HG02981 (cell line): ENCODE measurements around the gene SYT5.
"Not testable (repeated sequence)": the region's sequence is repeated elsewhere in the genome, so short reads cannot be mapped to it uniquely, and the experiment has no call there.

Source experiments
- ATAC-seq: cut with Tn5 transposase; IDR thresholded peaks from one replicate; pipeline ENCODE4 v1.9.1; 2021; ENCODE audit warnings: mild to moderate bottlenecking, moderate library complexity; ENCODE audit not compliant: unreplicated experiment

The SYT5 gene

DNA sequence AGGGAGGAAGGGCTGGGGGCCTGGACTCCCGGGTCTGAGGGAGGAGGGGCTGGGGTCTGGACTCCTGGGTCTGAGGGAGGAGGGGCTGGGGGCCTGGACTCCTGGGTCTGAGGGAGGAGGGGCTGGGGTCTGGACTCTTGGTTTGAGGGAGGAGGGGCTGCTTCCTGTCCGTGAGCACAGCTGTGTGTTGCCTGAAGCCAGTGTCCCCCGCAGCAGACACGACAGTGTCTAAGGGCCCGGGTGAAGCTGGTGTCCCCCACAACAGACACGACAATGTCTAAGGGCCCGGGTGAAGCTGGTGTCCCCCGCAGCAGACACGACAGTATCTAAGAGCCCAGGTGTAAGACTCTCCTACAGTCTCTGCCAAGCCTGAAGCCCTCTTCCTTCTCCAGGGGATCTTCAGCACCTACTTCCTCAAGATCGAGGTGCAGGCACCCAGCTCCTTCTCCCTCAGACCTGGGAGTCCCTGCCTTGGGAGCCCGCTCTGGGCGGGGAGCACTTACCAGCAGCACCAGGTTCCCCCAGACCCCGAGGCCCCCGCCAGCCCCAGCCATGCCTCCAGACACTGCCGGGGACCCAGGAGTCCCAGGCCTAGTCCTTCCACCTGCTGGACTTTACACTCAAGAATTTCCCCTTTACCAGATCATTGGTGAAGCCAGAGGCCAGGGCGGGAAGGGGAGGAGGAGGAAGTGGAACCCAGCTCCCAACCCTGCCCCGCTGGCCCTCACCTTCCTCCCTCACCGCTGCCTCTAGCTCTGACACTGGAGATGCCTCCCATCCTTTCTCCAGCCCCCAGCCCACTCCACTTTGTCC, 29.0 kb upstream of the SYT5 start, which contains the start of gene PTPRH:
PTPRH (minus strand) TSS at position 622 of the 813 bp plus-strand sequence; CDS start at position 554, 68 bp downstream.
- no peak for ATAC-seq

DNA sequence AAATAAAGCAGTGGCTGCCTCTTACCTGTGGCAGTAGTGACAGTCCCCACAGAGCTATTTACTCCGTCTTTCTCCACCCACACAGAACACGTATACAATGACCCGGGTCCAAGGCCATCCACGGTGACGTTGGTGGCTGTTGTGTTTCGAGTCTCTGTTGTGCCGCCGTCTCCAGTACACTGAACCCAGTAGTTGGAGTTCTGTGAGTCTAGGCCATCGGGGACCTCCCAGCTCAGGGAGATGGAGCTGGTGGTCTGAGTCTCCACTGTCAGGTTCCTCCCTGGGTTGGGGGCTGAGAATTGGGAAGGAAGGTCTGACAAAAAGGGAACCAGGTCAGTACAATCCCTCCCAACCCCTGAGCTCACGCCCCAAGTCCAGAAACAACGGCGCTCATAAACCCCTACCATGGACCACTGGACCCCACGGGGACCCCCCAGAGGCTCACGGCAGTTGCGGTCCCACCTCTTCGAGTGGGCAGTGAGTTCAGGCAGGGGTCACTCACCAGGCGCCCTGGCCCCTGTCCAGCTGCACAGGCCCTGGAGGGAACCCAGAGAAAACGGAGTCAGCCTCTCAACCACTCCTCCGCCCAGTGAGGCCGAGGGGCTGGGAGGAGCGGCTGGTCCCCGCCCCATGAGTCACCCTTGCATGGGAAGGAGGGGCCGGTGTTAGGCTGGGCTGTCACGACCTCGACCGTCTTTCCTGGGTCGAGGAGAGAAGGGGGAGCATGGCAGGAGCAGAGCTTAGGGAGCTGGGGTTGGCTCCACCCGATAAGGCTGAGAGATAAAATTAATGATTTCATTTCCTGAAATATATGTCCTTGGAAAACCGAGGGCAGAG, 26.8 kb upstream of the SYT5 start:
- ATAC-seq, result no peak

DNA sequence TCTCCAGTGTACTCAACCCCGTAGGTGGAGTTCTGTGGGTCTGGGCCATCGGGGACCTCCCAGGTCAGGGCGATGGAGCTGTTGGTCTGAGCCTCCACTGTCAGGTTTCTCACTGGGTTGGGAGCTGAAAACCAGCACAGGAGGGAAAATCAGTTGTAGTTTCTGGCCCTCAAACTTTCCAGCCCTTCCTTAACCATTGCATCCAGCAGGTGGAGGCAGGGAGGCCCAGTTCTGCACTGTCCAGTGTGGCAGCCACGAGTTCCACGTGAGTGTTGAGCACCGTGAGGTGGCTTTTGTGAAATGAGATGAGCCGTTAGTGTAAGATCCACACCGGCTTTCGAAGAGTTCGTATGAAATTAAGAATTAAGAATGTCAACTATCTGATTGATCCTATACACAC, 22.1 kb upstream of the SYT5 start:
- ATAC-seq, result not testable (repeated sequence)

GRCh38 chr19:55199620-55200204, 19.6 kb upstream of the SYT5 start:
- ATAC-seq, result no peak

- no peak for ATAC-seq
These were observed 18.6 kb upstream of the SYT5 start for GRCh38 chr19:55198651-55199050.

GRCh38 chr19:55197528-55197927, 17.4 kb upstream of the SYT5 start:
- ATAC-seq, result no peak

GRCh38 chr19:55196803-55197202, 16.7 kb upstream of the SYT5 start:
- no peak for ATAC-seq

GRCh38 chr19:55193481-55193880, 13.4 kb upstream of the SYT5 start:
- no peak for ATAC-seq

- ATAC-seq, result no peak
These were observed 9.3 kb upstream of the SYT5 start for GRCh38 chr19:55189403-55189835.

DNA sequence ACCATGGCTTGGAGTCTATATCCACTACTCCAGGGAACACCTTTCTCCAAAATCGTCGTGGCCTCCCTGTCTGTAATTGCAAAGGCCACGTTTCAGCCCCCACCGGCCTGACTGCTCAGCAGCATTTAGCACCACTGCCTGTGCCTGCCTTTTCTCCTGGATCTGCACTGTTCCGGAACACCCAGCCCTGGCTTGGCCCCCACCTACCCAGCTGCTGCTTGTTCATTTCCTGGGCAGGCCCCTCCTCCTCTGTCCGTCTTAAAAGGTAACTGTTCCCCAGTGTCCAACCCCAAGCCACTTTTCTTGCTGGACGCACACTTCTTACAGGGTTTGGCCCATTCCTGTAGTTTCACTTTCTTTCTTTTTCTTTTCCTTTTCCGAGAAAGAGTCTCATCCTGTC, 8.5 kb upstream of the SYT5 start:
- no peak for ATAC-seq

- no peak for ATAC-seq
These were observed 6.0 kb upstream of the SYT5 start for GRCh38 chr19:55186080-55186479.

GRCh38 chr19:55181740-55182139, 1.7 kb upstream of the SYT5 start:
- no peak for ATAC-seq

GRCh38 chr19:55178781-55179599, 1.1 kb downstream of the SYT5 start:
- ATAC-seq, result peak; percentile 81

GRCh38 chr19:55176076-55176475, 4.0 kb downstream of the SYT5 start:
- no peak for ATAC-seq

GRCh38 chr19:55175117-55175867, 4.8 kb downstream of the SYT5 start:
- ATAC-seq, result no peak

GRCh38 chr19:55174425-55175116, 5.5 kb downstream of the SYT5 start:
- no peak for ATAC-seq

DNA sequence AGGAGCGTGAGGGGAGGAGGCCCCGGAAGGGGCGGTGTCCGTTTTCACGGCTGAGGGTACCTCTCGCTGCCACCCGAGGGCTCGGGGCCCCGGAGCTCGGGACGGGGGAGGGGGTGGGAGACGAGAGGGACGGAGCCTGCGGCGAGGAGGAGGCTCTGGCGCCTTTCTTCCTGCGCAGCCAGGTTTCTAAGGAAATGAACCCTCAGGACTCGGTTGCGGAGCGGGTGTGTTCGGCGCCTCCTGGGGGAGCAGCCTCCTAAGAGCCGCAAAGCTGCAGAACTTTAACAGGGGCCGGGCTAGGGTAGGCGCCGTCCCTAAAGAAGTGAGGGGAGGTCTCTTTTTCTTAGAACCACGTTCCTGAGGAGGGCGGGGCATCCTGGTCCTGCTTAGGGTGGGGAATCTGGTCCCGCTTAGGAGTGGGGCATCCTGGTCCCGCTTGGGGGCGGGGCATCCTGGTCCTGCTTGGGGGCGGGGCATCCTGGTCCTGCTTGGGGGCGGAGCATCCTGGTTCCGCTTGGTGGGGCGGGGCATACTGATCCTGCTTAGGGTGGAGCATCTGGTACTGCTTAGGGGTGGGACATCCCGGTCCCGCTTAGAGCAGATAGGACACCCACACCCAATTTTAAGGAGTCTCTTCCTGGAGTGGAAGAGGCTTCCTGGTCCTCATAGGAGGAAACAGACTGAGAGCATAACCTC, 6.2 kb downstream of the SYT5 start:
- no peak for ATAC-seq

- ATAC-seq, result no peak
These were observed 6.8 kb downstream of the SYT5 start for GRCh38 chr19:55173186-55173713.

DNA sequence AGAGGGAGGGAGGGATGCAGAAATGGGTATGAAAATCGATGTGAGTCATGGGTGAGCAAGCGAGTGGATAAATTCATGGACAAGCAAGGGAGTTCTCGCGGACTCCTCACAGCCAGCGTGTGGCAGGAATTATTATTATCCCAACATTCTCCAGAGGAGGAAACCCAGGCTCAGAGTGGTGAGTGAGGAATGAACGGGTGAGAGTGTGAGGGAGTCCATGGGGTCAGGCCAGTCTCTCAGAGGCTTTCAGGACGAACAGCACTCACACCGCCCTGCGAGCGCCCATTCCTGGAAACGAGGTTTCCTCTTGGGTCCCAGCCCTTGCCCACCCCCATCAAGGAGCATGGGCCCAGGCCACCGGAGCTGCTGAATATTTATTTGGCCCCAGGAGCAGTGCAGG, 7.3 kb downstream of the SYT5 start:
- ATAC-seq, result no peak
